Epithelial cell of proximal tubule (primary cell): Measurements from ENCODE around the gene SARNP. TPM values are rescaled to one million over a fixed set of nuclear protein-coding genes. Genes with fewer than 3 reads are reported as not detected.

Source experiments
- DNase-seq: peaks from one replicate; pipeline ENCODE4 v3.0.0-alpha.2; 2011; ENCODE audit warnings: low read depth
- H3K4me3 ChIP-seq: 2 replicates; pipeline ENCODE4 v1.5.1; 2011; ENCODE audit warnings: low read depth, mild to moderate bottlenecking, low read length
- CTCF ChIP-seq: conservative IDR thresholded peaks from 2 replicates; pipeline ENCODE4 v1.5.1; 2012; ENCODE audit warnings: low read depth, mild to moderate bottlenecking, low read length
- total RNA-seq: library from RNA; depleted of rRNA; stranded (reverse); fragments of >200 nt; gene quantifications from 2 replicates; pipeline ENCODE4 v1.2.3, GENCODE V29; 2015

The SARNP gene
- total RNA-seq, 1 donor from 2014 or later, result 203 TPM

GRCh38 chr12:55852740-55853139, 35.2 kb upstream of the SARNP start:
- no peak for TF ChIP-seq CTCF
- DNase-seq, result no peak
- no peak overlapping the region for H3K4me3 ChIP-seq

- no peak overlapping the region for H3K4me3 ChIP-seq
Measured at GRCh38 chr12:55850893-55851292, 33.4 kb upstream of the SARNP start.

GRCh38 chr12:55850401-55850800, 32.9 kb upstream of the SARNP start:
- no peak for TF ChIP-seq CTCF
- no peak for DNase-seq
- no peak overlapping the region for H3K4me3 ChIP-seq

More at GRCh38 chr12:55850893-55851292, 33.4 kb upstream of the SARNP start:
- TF ChIP-seq CTCF, result no peak
- DNase-seq, result no peak

GRCh38 chr12:55849616-55850343, 32.3 kb upstream of the SARNP start:
- no peak overlapping the region for H3K4me3 ChIP-seq

GRCh38 chr12:55847603-55848291, 30.2 kb upstream of the SARNP start:
- no peak overlapping the region for H3K4me3 ChIP-seq
- DNase-seq, result no peak
- no peak for TF ChIP-seq CTCF

More at GRCh38 chr12:55849616-55850343, 32.3 kb upstream of the SARNP start:
- TF ChIP-seq CTCF, result no peak
- no peak for DNase-seq

GRCh38 chr12:55847033-55847432, 29.5 kb upstream of the SARNP start:
- DNase-seq, result no peak
- H3K4me3 ChIP-seq, result no peak overlapping the region
- no peak for TF ChIP-seq CTCF
